CD4-positive, alpha-beta T cell treated with Interferon gamma for 1 hour (primary cell): ENCODE measurements around the gene SLC41A2.
A peak's percentile ranks its signal among the peaks of the same experiment; 100 is the strongest.
"Not testable (repeated sequence)": the region's sequence is repeated elsewhere in the genome, so short reads cannot be mapped to it uniquely, and the experiment has no call there.

Experiments used
- DNase-seq: peaks from one replicate; pipeline ENCODE4 v3.0.0-alpha.2; 2020

Gene SLC41A2

GRCh38 chr12:104963757-104964156 lies 5.7 kb upstream of the SLC41A2 start:
- DNase-seq: no peak

GRCh38 chr12:104960464-104960863 lies 2.4 kb upstream of the SLC41A2 start:
- DNase-seq: no peak

- no peak for DNase-seq
Observed at GRCh38 chr12:104959335-104959841, 1.3 kb upstream of the SLC41A2 start.

GRCh38 chr12:104958805-104959334 lies 780 bp upstream of the SLC41A2 start:
- no peak for DNase-seq

- peak; percentile 4 for DNase-seq
Observed at GRCh38 chr12:104957719-104958000, 430 bp downstream of the SLC41A2 start.

GRCh38 chr12:104956870-104957718 lies 996 bp downstream of the SLC41A2 start:
- no peak for DNase-seq

- no peak for DNase-seq
Observed at GRCh38 chr12:104955703-104956102, 2.4 kb downstream of the SLC41A2 start.

GRCh38 chr12:104953323-104953722 lies 4.8 kb downstream of the SLC41A2 start:
- DNase-seq: no peak

- DNase-seq: no peak
Observed at GRCh38 chr12:104952816-104953215, 5.3 kb downstream of the SLC41A2 start.

- DNase-seq: no peak
Observed at GRCh38 chr12:104951759-104952509, 6.2 kb downstream of the SLC41A2 start.

- DNase-seq: not testable (repeated sequence)
Observed at GRCh38 chr12:104948716-104949115, 9.4 kb downstream of the SLC41A2 start.

GRCh38 chr12:104944252-104944651 lies 13.8 kb downstream of the SLC41A2 start:
- no peak for DNase-seq

- DNase-seq: not testable (repeated sequence)
Observed at GRCh38 chr12:104943401-104943800, 14.7 kb downstream of the SLC41A2 start.

- DNase-seq: no peak
Observed at GRCh38 chr12:104942075-104942474, 16.0 kb downstream of the SLC41A2 start.

GRCh38 chr12:104941454-104941853 lies 16.6 kb downstream of the SLC41A2 start:
- DNase-seq: no peak

GRCh38 chr12:104939089-104939488 lies 19.0 kb downstream of the SLC41A2 start:
- DNase-seq: no peak

GRCh38 chr12:104938371-104938770 lies 19.7 kb downstream of the SLC41A2 start:
- no peak for DNase-seq

GRCh38 chr12:104935886-104936285 lies 22.2 kb downstream of the SLC41A2 start:
- DNase-seq: no peak

- DNase-seq: no peak
Observed at GRCh38 chr12:104933778-104934177, 24.3 kb downstream of the SLC41A2 start.

GRCh38 chr12:104933128-104933527 lies 25.0 kb downstream of the SLC41A2 start:
- no peak for DNase-seq

GRCh38 chr12:104930388-104931326 lies 27.4 kb downstream of the SLC41A2 start:
- no peak for DNase-seq

GRCh38 chr12:104929977-104930376 lies 28.1 kb downstream of the SLC41A2 start:
- no peak for DNase-seq

GRCh38 chr12:104929368-104929767 lies 28.7 kb downstream of the SLC41A2 start:
- DNase-seq: no peak
